Ishikawa (cell line): ENCODE measurements around the gene APLF.

Experiments used
- CEBPB ChIP-seq: IDR thresholded peaks from 2 replicates; pipeline ENCODE4 v1.6.1; 2012
- CREB1 ChIP-seq: IDR thresholded peaks from 2 replicates; pipeline ENCODE4 v1.6.1; 2012; ENCODE audit warnings: low read depth
- EGR1 ChIP-seq: IDR thresholded peaks from 2 replicates; pipeline ENCODE4 v1.6.1; 2012
- EP300 ChIP-seq: IDR thresholded peaks from 2 replicates; pipeline ENCODE4 v1.6.1; 2012; ENCODE audit warnings: borderline replicate concordance
- FOXM1 ChIP-seq: IDR thresholded peaks from 2 replicates; pipeline ENCODE4 v1.6.1; 2012; ENCODE audit warnings: low read depth, borderline replicate concordance
- MAX ChIP-seq: IDR thresholded peaks from 2 replicates; pipeline ENCODE4 v1.6.1; 2012
- NFIC ChIP-seq: IDR thresholded peaks from 2 replicates; pipeline ENCODE4 v1.6.1; 2012
- RAD21 ChIP-seq: IDR thresholded peaks from 2 replicates; pipeline ENCODE4 v1.6.1; 2012; ENCODE audit warnings: low read depth
- REST ChIP-seq: IDR thresholded peaks from 2 replicates; pipeline ENCODE4 v1.6.1; 2012; ENCODE audit warnings: low read depth, mild to moderate bottlenecking
- TAF1 ChIP-seq: IDR thresholded peaks from 2 replicates; pipeline ENCODE4 v1.6.1; 2012; ENCODE audit warnings: low read depth, mild to moderate bottlenecking
- TCF12 ChIP-seq: IDR thresholded peaks from 2 replicates; pipeline ENCODE4 v1.6.1; 2012; ENCODE audit warnings: low read depth
- TEAD4 ChIP-seq: IDR thresholded peaks from 2 replicates; pipeline ENCODE4 v1.6.1; 2012
- USF1 ChIP-seq: IDR thresholded peaks from 2 replicates; pipeline ENCODE4 v1.6.1; 2012
- YY1 ChIP-seq: IDR thresholded peaks from 2 replicates; pipeline ENCODE4 v1.6.1; 2012; ENCODE audit warnings: low read depth
- ZBTB7A ChIP-seq: IDR thresholded peaks from 2 replicates; pipeline ENCODE4 v1.6.1; 2012; ENCODE audit warnings: low read depth

The APLF gene

GRCh38 chr2:68514316-68514929 lies 47.0 kb downstream of the APLF start:
- TF ChIP-seq EP300 (no peak), TCF12 (no peak), REST (no peak), RAD21 (no peak), FOXM1 (no peak), USF1 (no peak), CEBPB (no peak), CREB1 (no peak), NFIC (no peak), EGR1 (no peak), TAF1 (no peak), ZBTB7A (no peak), MAX (no peak), TEAD4 (no peak), YY1 (no peak)

- TF ChIP-seq EP300 (no peak), FOXM1 (no peak), CEBPB (no peak), USF1 (no peak), ZBTB7A (no peak), RAD21 (no peak), TEAD4 (no peak), REST (no peak), CREB1 (no peak), NFIC (no peak), TCF12 (no peak), TAF1 (no peak), YY1 (no peak), EGR1 (no peak), MAX (no peak)
Measured at GRCh38 chr2:68516051-68516955, 48.9 kb downstream of the APLF start.

GRCh38 chr2:68519236-68519635 lies 51.9 kb downstream of the APLF start:
- TF ChIP-seq TAF1 (no peak), REST (no peak), FOXM1 (no peak), USF1 (no peak), TCF12 (no peak), EGR1 (no peak), TEAD4 (no peak), MAX (no peak), RAD21 (no peak), CEBPB (no peak), CREB1 (no peak), ZBTB7A (no peak)
